D721Med (cell line): ENCODE data around the gene TMTC4.

Experiments used
- DNase-seq: peaks from one replicate; pipeline ENCODE4 v3.0.0; 2011; ENCODE audit warnings: low spot score; ENCODE audit not compliant: insufficient read length
- FAIRE-seq: peaks from 2 replicates; lab custom pipeline; 2011; peaks lifted over from hg19 to GRCh38; lab: Jason Lieb, UNC
- TF ChIP-seq, protein P1 (sequence below): IDR thresholded peaks from 2 replicates; pipeline ENCODE4 v1.5.1; 2012; ENCODE audit warnings: mild to moderate bottlenecking, control low read depth; ENCODE audit not compliant: insufficient read depth; ENCODE audit errors: missing control alignments

TMTC4 gene, protein sequence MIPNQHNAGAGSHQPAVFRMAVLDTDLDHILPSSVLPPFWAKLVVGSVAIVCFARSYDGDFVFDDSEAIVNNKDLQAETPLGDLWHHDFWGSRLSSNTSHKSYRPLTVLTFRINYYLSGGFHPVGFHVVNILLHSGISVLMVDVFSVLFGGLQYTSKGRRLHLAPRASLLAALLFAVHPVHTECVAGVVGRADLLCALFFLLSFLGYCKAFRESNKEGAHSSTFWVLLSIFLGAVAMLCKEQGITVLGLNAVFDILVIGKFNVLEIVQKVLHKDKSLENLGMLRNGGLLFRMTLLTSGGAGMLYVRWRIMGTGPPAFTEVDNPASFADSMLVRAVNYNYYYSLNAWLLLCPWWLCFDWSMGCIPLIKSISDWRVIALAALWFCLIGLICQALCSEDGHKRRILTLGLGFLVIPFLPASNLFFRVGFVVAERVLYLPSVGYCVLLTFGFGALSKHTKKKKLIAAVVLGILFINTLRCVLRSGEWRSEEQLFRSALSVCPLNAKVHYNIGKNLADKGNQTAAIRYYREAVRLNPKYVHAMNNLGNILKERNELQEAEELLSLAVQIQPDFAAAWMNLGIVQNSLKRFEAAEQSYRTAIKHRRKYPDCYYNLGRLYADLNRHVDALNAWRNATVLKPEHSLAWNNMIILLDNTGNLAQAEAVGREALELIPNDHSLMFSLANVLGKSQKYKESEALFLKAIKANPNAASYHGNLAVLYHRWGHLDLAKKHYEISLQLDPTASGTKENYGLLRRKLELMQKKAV

DNA sequence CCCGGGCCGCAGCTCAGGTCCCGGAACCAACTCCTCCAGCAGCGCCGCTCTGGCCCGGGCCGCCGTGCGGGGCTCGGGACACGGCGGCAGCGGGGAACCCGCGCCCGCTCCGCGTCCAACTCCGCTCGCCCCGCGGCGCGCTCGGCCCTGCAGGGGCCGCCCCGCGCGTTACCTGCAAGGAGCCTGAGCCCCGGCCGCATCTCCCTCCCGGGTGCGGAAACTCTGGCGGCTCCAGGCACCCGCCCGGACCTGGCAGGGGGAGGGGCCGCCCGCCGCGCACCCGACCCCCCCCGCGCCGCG lies at the start of gene TMTC4:
TSS of gene TMTC4 (minus strand) at position 224 of the 300 bp plus-strand sequence. CDS start 4,433 bp downstream, outside the sequence.
- TF ChIP-seq, protein P1, sequence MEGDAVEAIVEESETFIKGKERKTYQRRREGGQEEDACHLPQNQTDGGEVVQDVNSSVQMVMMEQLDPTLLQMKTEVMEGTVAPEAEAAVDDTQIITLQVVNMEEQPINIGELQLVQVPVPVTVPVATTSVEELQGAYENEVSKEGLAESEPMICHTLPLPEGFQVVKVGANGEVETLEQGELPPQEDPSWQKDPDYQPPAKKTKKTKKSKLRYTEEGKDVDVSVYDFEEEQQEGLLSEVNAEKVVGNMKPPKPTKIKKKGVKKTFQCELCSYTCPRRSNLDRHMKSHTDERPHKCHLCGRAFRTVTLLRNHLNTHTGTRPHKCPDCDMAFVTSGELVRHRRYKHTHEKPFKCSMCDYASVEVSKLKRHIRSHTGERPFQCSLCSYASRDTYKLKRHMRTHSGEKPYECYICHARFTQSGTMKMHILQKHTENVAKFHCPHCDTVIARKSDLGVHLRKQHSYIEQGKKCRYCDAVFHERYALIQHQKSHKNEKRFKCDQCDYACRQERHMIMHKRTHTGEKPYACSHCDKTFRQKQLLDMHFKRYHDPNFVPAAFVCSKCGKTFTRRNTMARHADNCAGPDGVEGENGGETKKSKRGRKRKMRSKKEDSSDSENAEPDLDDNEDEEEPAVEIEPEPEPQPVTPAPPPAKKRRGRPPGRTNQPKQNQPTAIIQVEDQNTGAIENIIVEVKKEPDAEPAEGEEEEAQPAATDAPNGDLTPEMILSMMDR, result no peak
- FAIRE-seq, result no peak
- no peak for DNase-seq

DNA sequence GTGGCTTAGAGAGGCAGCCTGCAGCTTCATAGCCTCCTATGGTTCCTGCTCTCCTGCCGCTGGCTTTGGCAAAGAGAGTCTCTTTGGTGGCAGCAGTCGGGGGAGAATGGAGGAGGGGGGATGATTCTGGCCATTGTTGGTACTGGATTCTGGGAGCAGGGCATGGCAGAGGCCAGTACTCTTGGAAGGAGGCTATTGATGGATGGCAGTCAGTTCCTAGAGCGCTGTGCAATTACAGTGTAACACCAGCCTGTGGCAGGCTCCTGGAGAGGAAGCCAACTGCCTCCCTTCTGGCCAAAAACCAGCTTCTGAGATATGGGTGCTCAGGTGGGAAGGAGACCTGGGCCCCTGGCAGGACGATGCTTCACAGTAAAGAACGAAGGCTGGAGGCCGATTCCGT lies 47.9 kb upstream of the TMTC4 start:
- TF ChIP-seq, protein P1, result no peak
- FAIRE-seq, result no peak
- DNase-seq, result no peak

GRCh38 chr13:100721885-100722512 lies 47.4 kb upstream of the TMTC4 start:
- FAIRE-seq, result no peak
- no peak for DNase-seq
- TF ChIP-seq, protein P1, result peak; percentile 60

DNA sequence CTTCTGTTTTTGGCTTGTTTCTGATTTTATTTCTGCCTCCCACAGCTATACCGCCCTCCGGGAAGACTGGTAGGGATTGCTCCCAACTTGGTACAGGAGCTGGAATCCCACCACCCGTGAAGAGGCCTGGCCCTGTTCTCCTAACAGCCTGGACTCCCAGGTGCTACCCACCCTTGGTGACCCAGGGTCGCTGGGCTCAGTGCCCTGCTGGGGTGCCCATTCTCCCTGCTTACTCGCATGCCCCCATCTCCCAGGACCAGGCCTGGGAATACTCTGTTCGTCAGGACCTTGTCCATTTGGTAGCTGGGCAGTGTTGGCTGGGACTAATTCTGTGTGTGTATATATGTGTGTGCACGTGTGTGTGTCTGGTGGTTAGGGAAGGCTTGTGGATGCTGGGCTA lies 41.0 kb upstream of the TMTC4 start:
- DNase-seq (no peak), FAIRE-seq (no peak)
- TF ChIP-seq, protein P1, result no peak

DNA sequence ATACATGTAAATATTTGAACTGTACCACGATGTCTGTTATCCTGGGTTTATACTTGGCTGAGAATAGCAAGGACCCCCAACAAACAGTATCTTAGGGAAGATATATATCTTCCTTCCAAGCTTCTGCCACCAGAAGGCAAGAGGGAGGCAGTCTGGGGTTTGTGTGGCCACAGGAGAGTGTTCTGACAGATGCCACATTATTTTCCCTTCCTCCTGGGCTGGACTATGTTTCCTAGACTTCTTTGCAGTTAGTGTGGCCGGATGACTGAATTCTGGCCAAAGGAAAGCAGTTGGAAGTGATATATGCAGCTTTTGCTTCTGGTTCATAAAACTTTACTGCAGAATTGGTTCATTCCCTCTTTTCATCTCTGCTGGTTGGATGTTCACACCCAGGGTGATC lies 39.9 kb upstream of the TMTC4 start:
- DNase-seq, result no peak
- FAIRE-seq, result no peak
- TF ChIP-seq, protein P1, result no peak

GRCh38 chr13:100710176-100710575 lies 35.6 kb upstream of the TMTC4 start:
- FAIRE-seq (no peak), DNase-seq (no peak)
- TF ChIP-seq, protein P1, result no peak
